CD14-positive monocyte (primary cell): ENCODE data around the gene ARHGEF33. TPM values are rescaled to one million over a fixed set of nuclear protein-coding genes. Genes with fewer than 3 reads are reported as not detected.

Experiments
- DNase-seq, 3 donors: peaks; one replicate each; pipeline ENCODE4 v3.0.0-alpha.2; 2011 to 2022
- H2AFZ ChIP-seq: 2 replicates; pipeline ENCODE4 v1.6.0; 2012; ENCODE audit warnings: mild to moderate bottlenecking, low read depth, low read length, inconsistent platforms; ENCODE audit not compliant: insufficient read depth, poor library complexity, severe bottlenecking
- H3K27ac ChIP-seq, 2 donors: 1 replicate in 1 of 2; 2 replicates in 1 of 2; pipeline ENCODE4 v1.5.1; 2012 to 2013; ENCODE audit warnings: low read length in 2 of 2, control low read depth in 1 of 2, inconsistent platforms in 1 of 2, low read depth in 1 of 2, mild to moderate bottlenecking in 1 of 2
- H3K27me3 ChIP-seq, 2 donors: one replicate each; pipeline versions ENCODE4 v1.6.0 to v1.6.1; 2011 to 2013; ENCODE audit warnings: low read length in 2 of 2; ENCODE audit not compliant: control insufficient read depth in 2 of 2, insufficient read depth in 2 of 2
- H3K36me3 ChIP-seq, 2 donors: replicated peaks in 1 of 2; 1 replicate in 1 of 2; 2 replicates in 1 of 2; pipeline versions ENCODE4 v1.5.1 to v1.6.1; 2012 to 2013; ENCODE audit warnings: low read length in 2 of 2, control low read depth in 1 of 2, inconsistent platforms in 1 of 2, mild to moderate bottlenecking in 1 of 2; ENCODE audit not compliant: insufficient read depth in 2 of 2, control insufficient read depth in 1 of 2
- H3K4me1 ChIP-seq, 2 donors: 1 replicate in 1 of 2; 2 replicates in 1 of 2; pipeline versions ENCODE4 v1.5.1 to v1.6.1; 2012 to 2013; ENCODE audit warnings: low read length in 2 of 2, control low read depth in 1 of 2, inconsistent platforms in 1 of 2, mild to moderate bottlenecking in 1 of 2, moderate library complexity in 1 of 2; ENCODE audit not compliant: insufficient read depth in 2 of 2, control insufficient read depth in 1 of 2
- H3K4me2 ChIP-seq: replicated peaks from 2 replicates; pipeline ENCODE3; 2012; ENCODE audit warnings: low read length, moderate library complexity, mild to moderate bottlenecking; ENCODE audit not compliant: poor library complexity, severe bottlenecking; ENCODE audit errors: extremely low read depth
- H3K4me3 ChIP-seq, 3 experiments: fragments of 200-600 bp in 1 of 3; sonication (generic) in 1 of 3; replicated peaks in 1 of 3; 1 replicate in 2 of 3; 2 replicates in 1 of 3; pipeline ENCODE4 v1.5.1; 2011 to 2013; ENCODE audit warnings: low read length in 3 of 3, mild to moderate bottlenecking in 3 of 3, control low read depth in 2 of 3, low read depth in 2 of 3, inconsistent platforms in 1 of 3, moderate library complexity in 1 of 3
- H3K79me2 ChIP-seq: 2 replicates; pipeline ENCODE4 v1.6.0; 2012; ENCODE audit warnings: mild to moderate bottlenecking, control low read depth, inconsistent platforms, low read length, moderate library complexity; ENCODE audit not compliant: insufficient read depth
- H3K9ac ChIP-seq: 2 replicates; pipeline ENCODE4 v1.6.0; 2017; ENCODE audit warnings: low read length, mild to moderate bottlenecking; ENCODE audit not compliant: insufficient read depth, poor library complexity, severe bottlenecking
- H3K9me3 ChIP-seq, 2 donors: replicated peaks in 1 of 2; 1 replicate in 1 of 2; 2 replicates in 1 of 2; pipeline versions ENCODE4 v1.5.1 to v1.6.1; 2012 to 2013; ENCODE audit warnings: low read length in 2 of 2, control low read depth in 1 of 2; ENCODE audit not compliant: control insufficient read depth in 1 of 2, insufficient read depth in 1 of 2
- H4K20me1 ChIP-seq: 2 replicates; pipeline ENCODE4 v1.6.0; 2012; ENCODE audit warnings: mild to moderate bottlenecking, low read length, control low read depth, moderate library complexity; ENCODE audit not compliant: insufficient read depth
- H3K27ac Mint-ChIP-seq, 7 donors: one replicate each; pipeline ENCODE4 v1.8.0; 2020; ENCODE audit warnings: mild to moderate bottlenecking in 7 of 7, mixed read lengths in 7 of 7, moderate library complexity in 6 of 7, inconsistent platforms in 2 of 7
- H3K27me3 Mint-ChIP-seq, 3 donors: one replicate each; pipeline ENCODE4 v1.8.0; 2021 to 2022; ENCODE audit warnings: low read depth in 3 of 3, mild to moderate bottlenecking in 3 of 3, mixed read lengths in 3 of 3, moderate library complexity in 3 of 3, inconsistent platforms in 1 of 3
- H3K36me3 Mint-ChIP-seq, 2 donors: one replicate each; pipeline ENCODE4 v1.8.0; 2020; ENCODE audit warnings: mixed read lengths in 2 of 2, inconsistent platforms in 1 of 2, mild to moderate bottlenecking in 1 of 2
- H3K4me1 Mint-ChIP-seq: one replicate; pipeline ENCODE4 v1.8.0; 2020; ENCODE audit warnings: mild to moderate bottlenecking, mixed read lengths
- H3K4me3 Mint-ChIP-seq, 2 donors: one replicate each; pipeline ENCODE4 v1.8.0; 2020; ENCODE audit warnings: mild to moderate bottlenecking in 2 of 2, mixed read lengths in 2 of 2, moderate library complexity in 1 of 2
- H3K9me3 Mint-ChIP-seq, 7 donors: one replicate each; pipeline ENCODE4 v1.8.0; 2020 to 2022; ENCODE audit warnings: mixed read lengths in 7 of 7, mild to moderate bottlenecking in 6 of 7, moderate library complexity in 6 of 7, inconsistent platforms in 2 of 7
- CTCF ChIP-seq: fragments of 200-600 bp; IDR thresholded peaks from one replicate; pipeline ENCODE4 v1.8.0; 2022; ENCODE audit warnings: antibody characterized with exemption, mild to moderate bottlenecking
- WGBS: methylation state at CpG from one replicate; pipeline ENCODE4 v1.1.5; 2013; ENCODE audit warnings: missing lambda C conversion rate; ENCODE audit not compliant: insufficient coverage; 5-methylcytosine and 5-hydroxymethylcytosine counted together
- intact Hi-C, 2 donors: fragments of 100-400 bp; cut with micrococcal nuclease; formaldehyde crosslinking; loops; one replicate each; pipeline versions ENCODE4 v1.15.0 to v1.15.1; 2023
- polyA plus RNA-seq, 3 donors: library from polyadenylated mRNA; depleted of rRNA in 1 of 3; unstranded in 2 of 3; stranded (reverse) in 1 of 3; fragments of 300-500 nt in 2 of 3; fragments of >200 nt in 1 of 3; fragmentation: Illumina TruSeq in 2 of 3; gene quantifications; 1 replicate in 2 of 3; 2 replicates in 1 of 3; pipeline ENCODE4 v1.2.3, GENCODE V29; 2012 to 2021

Gene ARHGEF33
- polyA plus RNA-seq, 3 donors, result 0.33 TPM; not detected in 2

GRCh38 chr2:38943784-38944183 is 54.1 kb downstream of the ARHGEF33 start:
- Histone ChIP-seq H2AFZ (no peak overlapping the region), H3K4me2 (no peak overlapping the region), H3K4me1 (peaks cover 16% of the 10 kb centered on the region in 2 donors), H3K9ac (no peak overlapping the region), H4K20me1 (no peaks in the 10 kb centered on the region), H3K79me2 (no peaks in the 10 kb centered on the region), H3K27me3 (no peaks in the 10 kb centered on the region), H3K36me3 (no peaks in the 10 kb centered on the region), H3K9me3 (no peaks in the 10 kb centered on the region), H3K27ac (no peak overlapping the region), H3K4me3 (no peak overlapping the region)
- no peak for DNase-seq
- TF ChIP-seq CTCF, result no peak
- Mint-ChIP-seq H3K4me3 (no peak overlapping the region), H3K27me3 (peaks cover 2% of the 10 kb centered on the region in 3 donors), H3K36me3 (no peaks in the 10 kb centered on the region), H3K9me3 (peaks cover 0 to 2% (median 0%) of the 10 kb centered on the region in 7 donors), H3K4me1 (peaks cover 28% of the 10 kb centered on the region), H3K27ac (no peak overlapping the region)
- intact Hi-C loops, result no loop called here

GRCh38 chr2:38945372-38945771 is 55.7 kb downstream of the ARHGEF33 start:
- H3K4me1 ChIP-seq, result peaks cover 22 to 24% of the 10 kb centered on the region in 2 donors
- H3K9me3 ChIP-seq, result no peaks in the 10 kb centered on the region
- no peaks in the 10 kb centered on the region for H3K27me3 ChIP-seq
- Mint-ChIP-seq H3K27me3 (peaks cover 0 to 2% (median 2%) of the 10 kb centered on the region in 3 donors), H3K9me3 (peaks cover 0 to 6% (median 4%) of the 10 kb centered on the region in 7 donors), H3K4me3 (no peak overlapping the region), H3K36me3 (no peaks in the 10 kb centered on the region), H3K27ac (peak overlapping the region in 4 of 7 donors; percentile 21 to 79 (median 73)), H3K4me1 (peaks cover 38% of the 10 kb centered on the region)
- 93% methylated on average over 2 of the region's 4 CpGs for WGBS
- TF ChIP-seq CTCF, result no peak
- no peaks in the 10 kb centered on the region for H3K79me2 ChIP-seq
- H3K9ac ChIP-seq, result no peak overlapping the region
- no peaks in the 10 kb centered on the region for H4K20me1 ChIP-seq
- intact Hi-C loops, result no loop called here
- DNase-seq, result no peak
- peak overlapping the region in 1 of 2 donors; percentile 63 for H3K27ac ChIP-seq
- H2AFZ ChIP-seq, result peak overlapping the region; percentile 75
- H3K4me3 ChIP-seq, result no peak overlapping the region
- H3K4me2 ChIP-seq, result peak overlapping the region; percentile 37
- H3K36me3 ChIP-seq, result no peaks in the 10 kb centered on the region
